NCI-H510A (cell line): ENCODE results near the gene CBY3.
"Not testable (repeated sequence)": the region's sequence is repeated elsewhere in the genome, so short reads cannot be mapped to it uniquely, and the experiment has no call there.

Experiments used
- DNase-seq: peaks from one replicate; lab custom pipeline; 2025; lab: John Stamatoyannopoulos, UW

The CBY3 gene

DNA sequence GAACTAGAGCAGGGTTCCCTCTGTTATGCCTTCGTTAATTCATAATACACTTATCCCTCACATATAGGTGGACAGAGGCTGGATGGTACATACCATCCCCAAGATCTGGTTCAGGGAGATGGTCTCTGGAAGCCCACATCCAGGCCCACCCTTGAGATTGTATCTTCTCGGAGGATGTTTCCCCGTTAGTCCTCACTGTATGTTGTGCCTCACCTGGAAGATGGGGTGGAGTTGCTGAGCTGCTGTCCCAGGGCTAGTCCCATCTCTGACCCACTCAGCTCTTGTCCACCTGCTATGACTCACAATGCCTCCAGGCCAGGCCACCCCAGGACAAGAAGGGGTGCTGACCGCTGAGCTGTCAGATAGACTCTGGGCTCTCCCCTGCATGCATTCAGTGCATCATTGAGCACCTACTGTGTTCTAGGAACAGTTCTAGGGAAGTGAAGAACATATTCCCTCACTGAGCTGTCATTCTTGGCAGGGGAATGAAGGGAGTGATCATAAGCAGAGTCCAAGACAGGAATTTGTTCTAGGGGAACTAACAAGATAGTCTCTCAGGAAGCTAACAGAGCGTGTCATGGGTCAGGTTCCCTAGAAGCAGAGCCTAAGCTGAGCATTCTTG lies at the start of gene CBY3:
Gene CBY3, minus strand, starts transcription at position 255 of the 622 bp plus-strand sequence. Its CDS starts 116 bp downstream, at position 139.
- DNase-seq: no peak

DNA sequence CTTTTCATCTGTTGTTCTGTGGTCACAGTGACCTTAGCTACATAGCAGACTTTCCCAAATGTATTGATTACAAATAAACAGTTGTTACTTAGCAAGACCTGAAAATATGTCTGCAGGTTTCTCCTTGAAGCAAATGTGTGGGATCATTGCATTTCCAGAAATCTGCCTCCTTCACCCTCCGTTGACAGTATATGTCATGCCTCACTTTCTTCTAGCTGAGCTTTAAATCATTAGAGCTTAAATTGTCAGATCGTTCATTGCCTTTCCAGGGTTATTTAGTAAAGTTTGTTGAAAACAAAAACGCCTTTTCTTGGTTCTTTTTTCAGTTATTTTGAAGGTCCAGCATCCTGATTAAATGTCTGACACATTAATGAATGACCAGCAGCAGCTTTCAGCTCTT lies 49.5 kb upstream of the CBY3 start:
- no peak for DNase-seq

DNA sequence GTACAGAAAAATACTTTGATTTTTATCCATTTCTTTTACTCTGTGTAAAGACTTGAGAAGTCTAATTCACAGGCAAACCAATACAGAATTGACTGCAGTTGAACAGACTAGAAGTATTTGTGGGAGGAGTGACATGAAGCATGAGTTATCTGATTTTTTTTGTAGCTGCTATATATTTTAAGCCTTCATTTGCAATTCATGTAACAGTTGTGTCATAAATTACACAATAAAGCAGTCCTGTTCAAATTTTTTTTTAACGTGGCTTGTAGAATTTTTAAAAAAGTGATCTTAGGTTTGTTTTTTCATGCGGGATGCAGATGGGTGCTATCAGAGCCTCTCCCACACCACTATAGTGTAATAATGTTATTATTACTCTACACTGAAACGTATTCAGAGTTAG lies 48.9 kb upstream of the CBY3 start:
- no peak for DNase-seq

DNA sequence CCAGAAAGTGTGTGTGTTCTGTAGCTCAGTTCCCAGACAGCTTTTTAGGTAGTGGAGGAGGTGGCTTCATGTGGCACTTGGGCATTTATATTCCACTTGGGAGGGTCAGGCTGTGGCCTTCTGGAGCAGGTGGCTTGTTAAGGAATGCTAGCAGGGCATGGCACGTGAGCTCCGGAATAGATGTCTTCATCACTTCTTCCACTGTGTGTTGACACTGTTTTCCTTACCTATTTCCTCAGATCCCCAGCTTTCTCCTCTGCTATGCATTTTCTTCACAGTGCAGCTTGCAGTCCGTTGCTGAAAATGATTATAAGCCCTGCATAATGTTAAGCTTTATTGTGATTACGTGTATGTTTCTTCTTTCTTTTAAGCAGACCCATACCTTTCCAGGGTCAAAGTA lies 48.5 kb upstream of the CBY3 start:
- DNase-seq: no peak

DNA sequence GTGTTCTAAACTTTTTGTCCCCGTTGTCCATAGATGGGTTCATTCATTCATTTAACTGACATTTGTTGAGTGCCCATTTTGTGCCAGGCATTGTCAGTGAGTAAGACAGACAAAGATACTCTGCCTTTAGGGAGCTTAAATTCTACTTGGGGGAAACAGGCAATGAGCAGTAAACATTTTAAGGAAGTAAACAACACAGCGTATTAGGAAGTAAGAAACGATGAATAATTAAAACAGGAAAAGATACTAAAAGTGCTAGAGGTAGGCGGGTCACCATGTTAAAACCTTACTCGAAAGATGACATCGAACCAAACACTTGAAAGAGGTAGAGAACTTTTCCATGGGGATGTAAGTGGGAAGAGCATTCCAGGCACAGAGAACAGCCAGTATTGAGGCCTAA lies 46.3 kb upstream of the CBY3 start:
- no peak for DNase-seq

DNA sequence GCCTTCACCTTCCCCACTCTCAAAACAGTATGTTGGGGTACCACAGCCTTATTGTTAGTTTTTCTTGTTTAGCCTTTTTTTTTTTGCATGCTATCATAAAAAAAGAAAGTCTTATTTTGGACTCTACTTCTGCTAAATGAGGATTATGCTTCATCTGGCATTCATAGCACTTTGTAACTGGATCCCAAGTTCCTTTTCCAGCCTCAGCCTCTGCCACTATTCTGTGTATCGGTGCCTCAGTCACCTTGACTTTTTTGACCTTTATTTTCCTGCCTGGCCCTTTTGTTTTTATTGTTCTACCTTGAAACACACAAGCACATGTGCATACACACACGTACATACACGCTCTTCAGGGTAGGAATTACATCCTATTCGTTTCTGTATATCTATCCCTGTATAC lies 43.3 kb upstream of the CBY3 start:
- DNase-seq: no peak

DNA sequence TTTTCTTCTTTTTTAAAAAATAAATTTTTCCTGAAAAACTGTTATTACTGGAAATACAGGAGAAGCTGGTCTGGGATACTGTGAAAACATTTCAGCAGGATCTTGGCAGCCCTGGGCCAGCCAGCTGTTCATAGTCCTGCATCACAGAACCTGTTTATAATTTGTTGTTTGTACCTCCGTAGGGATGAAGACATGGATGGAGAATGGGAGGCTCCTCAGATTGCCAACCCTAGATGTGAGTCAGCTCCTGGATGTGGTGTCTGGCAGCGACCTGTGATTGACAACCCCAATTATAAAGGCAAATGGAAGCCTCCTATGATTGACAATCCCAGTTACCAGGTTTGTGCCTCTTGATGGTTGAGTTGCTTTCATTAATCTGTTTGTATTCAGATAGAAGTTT lies 39.4 kb upstream of the CBY3 start:
- DNase-seq: no peak

DNA sequence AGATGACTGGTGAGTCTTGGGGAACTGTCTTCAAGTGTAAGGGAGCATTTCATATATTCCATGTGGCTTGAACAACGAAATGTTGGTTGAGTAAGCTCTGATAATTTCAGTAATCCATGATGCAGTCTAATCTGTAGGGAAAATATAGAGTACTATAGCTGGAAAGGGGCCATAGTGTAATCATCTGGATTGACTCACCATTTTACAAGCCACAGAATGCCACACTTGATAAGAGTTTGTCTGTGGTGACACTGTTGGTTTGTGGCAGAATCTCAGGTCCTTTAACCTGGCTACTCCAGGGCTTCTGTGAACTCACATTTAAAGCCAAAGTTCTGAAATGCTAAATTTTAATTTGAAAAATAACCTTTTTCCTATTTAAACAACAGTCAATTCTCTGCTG lies 35.5 kb upstream of the CBY3 start:
- DNase-seq: no peak

DNA sequence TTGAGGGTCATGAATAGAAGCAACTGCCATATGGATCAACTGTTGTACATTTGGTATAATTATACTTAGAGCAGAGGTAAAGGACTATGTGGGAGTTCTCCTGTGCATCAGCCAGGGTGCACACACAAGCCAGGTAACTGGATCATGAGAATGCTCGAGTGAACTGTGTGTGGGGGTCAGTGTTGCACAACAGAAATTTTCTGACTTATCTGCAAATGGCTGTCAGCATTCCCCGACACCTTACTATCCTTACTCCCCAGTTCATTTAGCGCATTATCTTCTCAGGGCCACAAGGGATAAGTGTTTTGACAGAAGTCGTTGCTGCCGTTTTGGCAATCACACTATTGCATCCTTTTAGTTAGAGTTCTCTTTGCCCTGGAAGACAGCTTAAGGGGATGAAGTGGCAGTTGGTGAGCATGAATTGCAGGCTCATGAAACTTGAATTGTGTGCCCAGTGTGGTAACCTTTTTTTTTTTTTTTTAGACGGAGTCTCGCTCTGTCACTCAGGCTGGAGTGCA lies 19.6 kb upstream of the CBY3 start:
- no peak for DNase-seq

DNA sequence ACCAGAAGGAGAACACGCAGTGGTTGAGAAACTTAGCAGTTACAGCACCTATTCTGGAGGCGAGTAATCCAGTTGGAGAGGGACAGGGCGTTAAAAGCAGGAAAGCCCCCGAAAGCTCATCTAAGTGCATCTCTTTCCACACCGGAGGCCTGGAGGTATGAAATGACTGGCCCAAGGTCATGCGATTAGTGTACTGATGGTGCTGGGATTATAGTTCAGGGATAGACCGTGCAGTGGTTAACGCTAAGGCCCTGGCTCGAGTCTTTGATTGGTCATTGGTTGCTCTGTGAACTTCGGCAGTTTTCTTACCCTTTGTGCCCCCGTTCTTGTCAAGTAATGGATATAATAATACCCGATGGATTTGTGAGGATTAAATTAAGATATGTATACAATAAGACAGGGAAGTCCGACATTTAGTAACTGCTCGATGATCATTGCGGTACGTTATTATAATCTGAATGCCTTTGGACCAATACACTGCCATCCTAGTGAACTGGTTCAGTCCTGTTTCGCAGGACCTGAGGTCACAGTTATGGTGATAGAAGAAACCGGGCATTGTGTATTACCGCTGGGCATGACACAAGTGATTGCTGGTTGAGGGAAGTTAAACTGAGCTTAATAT lies 18.9 kb upstream of the CBY3 start:
- DNase-seq: no peak

DNA sequence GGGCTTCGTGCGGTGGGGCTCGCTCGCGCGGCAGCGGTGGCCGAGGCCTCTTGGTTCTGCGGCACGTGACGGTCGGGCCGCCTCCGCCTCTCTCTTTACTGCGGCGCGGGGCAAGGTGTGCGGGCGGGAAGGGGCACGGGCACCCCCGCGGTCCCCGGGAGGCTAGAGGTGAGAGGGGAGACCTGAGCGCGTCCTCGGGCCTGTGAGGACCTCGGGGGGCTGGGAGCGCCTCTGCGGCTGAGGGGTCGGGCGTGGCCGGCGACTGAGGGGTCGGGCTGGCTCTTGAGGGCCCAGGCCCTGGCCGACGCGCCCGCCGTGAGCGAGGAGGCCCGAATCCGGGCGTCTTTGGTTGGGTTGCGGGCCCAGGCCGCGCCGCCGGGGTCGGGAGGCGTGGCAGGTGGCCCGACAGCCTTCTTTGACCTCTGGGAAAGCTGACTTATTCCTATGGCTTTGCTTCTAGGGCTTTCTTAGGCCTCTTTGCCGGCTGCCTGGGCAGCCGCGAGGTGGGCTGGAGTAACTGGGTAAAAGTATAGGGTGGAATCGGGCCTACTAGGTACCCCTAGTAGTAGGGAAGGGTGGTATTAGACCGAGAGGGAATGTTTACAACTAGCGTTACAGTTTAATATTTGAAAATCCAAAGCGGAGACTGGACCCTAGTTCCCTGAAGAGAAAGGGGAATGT lies 18.2 kb upstream of the CBY3 start, which contains the start of gene CANX:
Gene CANX, plus strand, starts transcription at position 33 of the 681 bp plus-strand sequence. CDS start 6,715 bp downstream, outside the sequence.
- DNase-seq: no peak

DNA sequence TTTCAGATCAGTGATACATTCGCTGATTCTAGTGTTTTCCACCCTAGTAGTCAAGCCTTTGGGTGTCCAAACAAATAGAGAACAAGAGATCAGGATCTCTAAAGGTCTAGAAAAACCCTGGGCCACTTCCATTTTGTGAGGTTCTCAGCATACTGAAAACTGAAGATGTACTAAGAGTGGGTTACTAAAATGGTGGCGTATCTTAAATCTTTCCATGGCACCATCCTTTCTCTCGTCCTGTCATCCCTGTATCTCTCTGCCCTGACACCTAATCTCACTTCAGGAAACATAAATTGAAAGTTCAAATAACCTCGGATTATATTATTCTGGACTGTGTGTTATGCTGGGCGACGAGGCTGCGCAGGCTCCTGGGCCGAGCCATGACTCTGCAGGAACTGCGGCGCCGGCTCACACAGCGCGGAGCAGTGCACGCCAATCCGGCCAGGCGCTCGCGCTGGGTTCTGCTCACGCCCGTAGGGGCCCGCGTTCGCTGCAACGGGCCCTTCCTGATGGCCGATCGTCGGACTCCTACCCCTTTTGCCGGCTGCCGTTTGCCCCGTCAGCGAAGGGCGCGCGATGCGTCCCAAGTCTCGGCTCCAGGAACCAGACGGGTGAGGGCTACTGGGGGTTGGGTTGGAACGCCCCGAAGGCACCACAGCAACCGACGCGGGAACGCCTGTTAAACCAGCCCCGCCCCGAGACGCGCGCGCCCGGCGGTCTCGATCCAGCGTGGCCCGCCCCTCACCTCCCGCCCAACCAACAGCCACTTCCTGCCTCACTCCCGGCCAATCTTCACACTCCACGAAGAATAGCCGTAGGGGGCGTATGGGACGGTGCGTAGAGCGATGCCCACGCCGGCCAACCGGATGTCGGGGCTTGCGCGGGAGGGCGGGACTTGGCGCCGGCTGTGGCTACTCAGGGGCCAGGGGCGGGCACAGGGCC lies 17.4 kb upstream of the CBY3 start:
- peak; percentile 90 for DNase-seq

DNA sequence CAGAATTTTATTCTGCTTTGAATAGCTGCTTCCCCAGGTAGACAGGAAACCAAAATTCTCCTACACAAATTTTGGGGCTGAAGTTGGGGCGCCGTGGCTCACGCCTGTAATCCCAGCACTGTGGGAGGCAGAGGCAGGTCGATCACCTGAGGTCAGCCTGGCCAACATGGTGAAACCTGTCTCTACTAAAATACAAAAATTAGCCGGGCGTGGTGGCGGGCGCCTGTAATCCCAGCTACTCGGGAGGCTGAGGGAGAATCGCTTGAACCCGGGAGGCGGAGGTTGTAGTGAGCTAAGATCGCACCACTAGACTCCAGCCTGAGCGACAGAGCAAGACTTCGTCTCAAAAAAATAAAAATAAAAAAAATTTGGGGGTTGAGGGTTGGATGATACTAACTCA lies 16.7 kb upstream of the CBY3 start:
- DNase-seq: not testable (repeated sequence)

DNA sequence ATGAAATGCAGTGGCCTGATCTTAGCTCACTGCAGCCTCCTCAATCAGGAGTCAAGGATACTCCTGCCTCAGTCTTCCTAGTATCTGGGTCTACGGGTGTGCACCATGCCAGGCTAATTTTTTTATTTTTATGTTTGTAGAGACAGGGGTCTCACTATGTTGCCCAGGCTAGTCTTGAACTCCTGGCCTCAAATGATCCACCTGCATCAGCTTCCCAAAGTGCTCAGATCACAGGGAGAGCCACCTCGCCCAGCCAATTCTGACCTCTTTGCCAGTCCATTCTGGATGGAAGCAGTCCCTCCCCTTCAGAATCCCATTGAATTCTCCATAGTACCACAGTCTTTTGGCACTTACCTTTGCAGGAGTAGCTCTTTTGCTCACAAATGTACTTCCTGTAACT lies 16.3 kb upstream of the CBY3 start:
- no peak for DNase-seq

DNA sequence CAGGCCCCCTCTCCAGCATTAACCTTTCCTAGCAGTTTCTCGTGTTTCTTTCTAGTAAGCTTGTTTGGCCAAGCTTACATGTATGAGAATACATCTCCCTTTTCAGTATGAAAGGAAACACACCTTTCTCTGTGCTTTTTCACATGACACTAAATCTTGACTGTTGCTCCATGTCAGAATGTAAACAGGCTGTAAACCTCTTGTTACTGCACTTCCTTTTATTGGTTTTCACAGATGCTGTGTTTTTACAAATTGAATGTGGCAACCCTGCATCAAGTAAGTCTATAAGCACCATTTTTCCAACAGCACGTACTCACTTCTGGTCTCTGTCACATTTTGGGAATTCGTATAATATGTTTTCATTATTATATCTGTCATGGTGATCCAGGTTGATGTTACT lies 15.8 kb upstream of the CBY3 start:
- DNase-seq: no peak

DNA sequence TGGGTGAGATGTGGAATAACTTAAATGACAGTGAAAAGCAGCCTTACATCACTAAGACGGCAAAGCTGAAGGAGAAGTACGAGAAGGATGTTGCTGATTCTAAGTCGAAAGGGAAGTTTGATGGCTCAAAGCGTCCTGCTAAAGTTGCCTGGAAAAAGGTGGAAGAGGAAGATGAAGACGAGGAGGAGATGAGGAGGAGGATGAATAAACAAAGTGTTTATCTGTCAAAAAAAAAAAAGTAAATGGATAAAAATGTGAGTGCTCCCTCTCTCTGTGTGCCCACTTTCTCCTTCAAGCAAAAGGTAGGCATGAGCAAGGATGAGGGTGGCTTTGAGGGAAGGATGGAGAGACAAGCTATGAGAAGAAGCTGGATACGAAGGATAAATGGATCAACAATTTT lies 13.7 kb upstream of the CBY3 start:
- DNase-seq: no peak

DNA sequence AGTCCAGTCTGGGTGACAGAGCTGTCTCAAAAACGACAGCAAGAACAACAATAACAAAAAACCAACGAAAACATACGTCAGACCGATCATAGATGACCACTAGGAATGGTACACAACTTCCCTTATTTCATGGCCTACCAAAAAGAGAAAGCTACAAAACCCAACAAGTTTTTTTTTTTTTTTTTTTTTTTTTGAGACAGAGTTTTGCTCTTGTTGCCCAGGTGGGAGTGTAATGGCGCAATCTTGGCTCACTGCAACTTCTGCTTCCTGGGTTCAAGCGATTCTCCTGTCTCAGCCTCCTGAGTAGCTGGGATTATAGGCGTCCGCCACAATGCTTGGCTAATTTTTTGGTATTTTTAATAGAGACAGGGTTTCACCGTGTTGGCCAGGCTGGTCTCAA lies 8.4 kb upstream of the CBY3 start:
- DNase-seq: not testable (repeated sequence)

DNA sequence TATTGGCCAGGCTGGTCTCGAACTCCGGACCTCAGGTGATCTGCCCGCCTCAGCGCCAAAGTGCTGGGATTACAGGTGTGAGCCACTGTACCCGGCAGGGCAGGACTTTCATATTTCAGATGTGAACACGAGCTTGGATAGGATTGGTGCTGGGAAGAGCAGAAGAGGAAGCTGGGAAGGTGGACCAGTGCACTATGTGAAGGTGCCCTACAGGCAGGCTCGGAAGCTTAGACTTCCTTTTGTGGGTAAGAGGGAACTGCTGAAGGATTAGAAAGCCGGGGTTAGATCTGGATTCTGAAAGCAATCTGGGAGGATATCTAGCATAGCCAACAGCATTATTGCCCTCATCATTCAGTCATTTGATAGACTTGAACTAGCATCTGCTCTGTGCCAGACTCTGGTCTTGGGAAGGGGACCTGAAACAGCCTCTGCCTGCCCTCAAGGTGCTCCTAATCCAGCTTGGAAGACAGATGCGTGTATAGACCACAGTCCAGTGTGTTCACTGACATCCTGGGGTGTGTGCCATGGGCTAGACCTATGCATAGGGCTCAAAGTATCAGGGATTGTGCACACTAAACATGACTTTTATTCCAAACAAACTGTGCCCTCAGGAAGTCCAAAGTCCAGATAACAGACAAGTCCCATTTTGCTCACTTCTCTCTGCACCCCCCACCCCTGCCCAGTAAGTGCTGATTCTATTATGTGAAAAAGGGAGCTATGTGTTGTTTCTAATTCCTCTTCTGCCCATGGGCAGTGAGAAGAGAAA lies 637 bp downstream of the CBY3 start:
- no peak for DNase-seq

DNA sequence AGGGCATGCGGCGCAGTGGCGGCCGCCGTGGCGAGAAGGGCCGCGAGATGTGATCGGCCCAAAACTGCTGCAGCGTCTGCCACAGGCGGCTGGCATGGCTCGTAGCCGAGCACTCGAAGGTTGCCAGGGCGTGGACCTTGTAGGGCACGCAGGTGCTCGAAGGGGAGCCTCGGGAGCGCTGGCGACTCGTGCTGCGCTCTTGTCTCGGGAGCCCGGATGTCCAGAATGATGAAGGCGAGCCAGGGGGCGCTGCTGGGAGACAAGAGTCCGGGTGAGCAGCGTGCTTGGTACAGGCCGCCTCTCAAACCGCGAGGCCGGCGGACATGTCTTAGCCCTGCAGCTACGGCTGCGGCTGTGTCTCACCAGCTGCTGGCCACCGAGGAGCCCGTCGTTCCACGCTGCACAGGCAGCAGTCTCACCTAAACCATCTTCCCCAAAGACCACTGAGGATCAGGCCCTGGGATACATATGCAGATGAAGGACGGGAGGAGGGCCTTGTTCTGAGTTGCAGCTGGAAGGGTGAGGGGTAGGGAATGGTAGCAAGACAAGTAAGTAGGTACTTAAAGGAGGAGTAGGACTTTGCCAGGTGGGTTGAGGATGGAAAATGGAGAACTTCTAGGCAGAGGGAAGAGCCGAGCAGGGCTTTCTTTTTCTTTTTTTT lies 1.7 kb downstream of the CBY3 start:
- peak; percentile 11 for DNase-seq

DNA sequence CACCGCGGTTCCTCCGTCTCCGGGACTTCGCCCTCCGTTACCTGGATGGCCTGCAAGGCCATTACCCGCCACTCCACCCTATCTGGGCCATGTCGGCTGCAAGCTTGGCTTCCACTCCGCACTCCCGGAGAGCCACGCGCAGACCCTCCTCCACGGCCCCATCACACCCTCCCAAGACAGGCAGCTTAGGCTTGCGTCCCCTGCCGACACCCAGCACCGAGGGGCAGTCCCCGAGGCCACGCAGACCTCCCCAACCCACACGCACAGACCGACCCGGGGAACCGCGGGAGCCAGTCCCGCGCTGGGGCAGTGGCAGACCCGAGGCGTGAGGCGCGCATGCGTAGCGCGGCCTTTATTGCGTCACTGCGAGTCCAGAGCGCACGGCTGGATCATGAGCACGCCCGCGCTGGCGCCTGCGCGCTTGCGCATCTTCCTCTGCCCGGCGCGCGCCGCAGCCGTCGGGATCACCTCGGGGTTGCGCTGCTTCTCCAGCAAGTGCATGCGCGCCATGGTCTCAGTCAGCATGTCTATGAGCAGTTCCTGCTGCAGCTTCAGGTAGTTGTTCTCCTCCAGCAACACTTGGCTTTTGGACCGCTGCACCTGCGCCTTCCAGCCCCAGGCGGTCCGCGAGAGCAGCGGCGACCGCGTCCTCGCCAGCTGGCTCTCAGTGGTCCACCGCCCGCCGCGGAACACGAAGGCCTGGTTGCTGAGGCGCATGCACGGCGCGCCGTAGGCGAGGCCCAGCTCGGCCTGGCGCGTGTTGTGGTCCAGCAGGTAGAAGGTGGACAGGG lies 2.4 kb downstream of the CBY3 start:
- peak; percentile 73 for DNase-seq
